ENCODE results near the gene SH3GL2.
A peak's percentile ranks its signal among the peaks of the same experiment; 100 is the strongest.

Gene SH3GL2

GRCh38 chr9:17776735-17777134 is 197.9 kb downstream of the SH3GL2 start:
- TF ChIP-seq CTCF (IDR thresholded peaks at IDR 0.05) (no peak), ZFX (IDR thresholded peaks at IDR 0.05; ENCODE audit: borderline replicate concordance) (no peak)
- no peak overlapping the region for H3K27ac ChIP-seq

- TF ChIP-seq CTCF (IDR thresholded peaks at IDR 0.05) (no peak), ZFX (IDR thresholded peaks at IDR 0.05; ENCODE audit: borderline replicate concordance) (no peak)
- no peak overlapping the region for H3K27ac ChIP-seq
Observed at GRCh38 chr9:17777465-17777864, 198.6 kb downstream of the SH3GL2 start.

GRCh38 chr9:17782430-17783149 is 203.7 kb downstream of the SH3GL2 start:
- TF ChIP-seq ZFX (IDR thresholded peaks at IDR 0.05; ENCODE audit: borderline replicate concordance) (no peak), CTCF (IDR thresholded peaks at IDR 0.05) (no peak)
- H3K27ac ChIP-seq = no peak overlapping the region

- H3K27ac ChIP-seq = no peak overlapping the region
- TF ChIP-seq ZFX (IDR thresholded peaks at IDR 0.05; ENCODE audit: borderline replicate concordance) = no peak
- TF ChIP-seq CTCF (IDR thresholded peaks at IDR 0.05) = no peak
Observed at GRCh38 chr9:17783227-17783626, 204.4 kb downstream of the SH3GL2 start.

- TF ChIP-seq CTCF (IDR thresholded peaks at IDR 0.05) (no peak), ZFX (IDR thresholded peaks at IDR 0.05; ENCODE audit: borderline replicate concordance) (no peak)
Observed at GRCh38 chr9:17789316-17789715, 210.4 kb downstream of the SH3GL2 start.

GRCh38 chr9:17793713-17794622 is 215.1 kb downstream of the SH3GL2 start:
- no peak overlapping the region for H3K27ac ChIP-seq
- TF ChIP-seq CTCF (IDR thresholded peaks at IDR 0.05) (peak; percentile 62), ZFX (IDR thresholded peaks at IDR 0.05; ENCODE audit: borderline replicate concordance) (no peak)

More at GRCh38 chr9:17789316-17789715, 210.4 kb downstream of the SH3GL2 start:
- H3K27ac ChIP-seq = no peak overlapping the region

- TF ChIP-seq ZFX (IDR thresholded peaks at IDR 0.05; ENCODE audit: borderline replicate concordance) = no peak
- TF ChIP-seq CTCF (IDR thresholded peaks at IDR 0.05) = no peak
- no peak overlapping the region for H3K27ac ChIP-seq
Observed at GRCh38 chr9:17795744-17796143, 216.9 kb downstream of the SH3GL2 start.

Measured in 22Rv1 (cell line).